Measurements from ENCODE around the gene ADAMTSL3.

ADAMTSL3 gene

DNA sequence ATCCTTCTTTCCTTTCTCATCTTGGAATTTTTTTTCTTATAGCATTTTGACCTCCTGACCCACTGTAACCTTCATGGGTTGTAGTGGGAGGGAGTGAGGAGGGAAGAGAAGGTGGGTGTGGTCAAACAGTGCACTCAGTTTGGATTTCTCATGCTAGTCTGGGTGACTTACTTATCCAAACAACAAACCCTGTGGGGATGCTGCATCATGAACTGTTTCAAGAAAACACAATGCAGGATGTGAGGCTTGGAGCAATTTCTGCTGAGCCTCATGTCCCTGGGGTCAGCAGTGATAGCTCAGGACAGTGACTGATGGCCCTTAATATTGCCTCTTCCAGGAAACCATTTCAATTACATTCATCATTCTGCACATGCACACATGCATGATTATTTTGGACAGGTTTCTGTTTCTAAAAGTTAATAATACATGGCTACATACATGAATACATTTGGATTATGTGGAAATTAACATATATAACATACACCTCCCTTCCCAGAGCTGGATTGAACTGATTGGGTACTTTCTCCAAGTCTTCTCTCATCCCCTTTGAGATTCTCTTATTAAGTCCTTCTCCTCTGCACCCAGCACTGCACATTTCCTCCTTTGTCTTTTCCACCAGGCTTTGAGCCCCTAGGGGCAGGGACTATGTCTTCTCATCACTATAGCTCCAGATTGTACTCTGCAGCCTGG lies 61.2 kb downstream of the ADAMTSL3 start:
- DNase-seq: no peak
- POLR2A ChIA-PET: no interaction called here
- CTCF ChIA-PET: no interaction called here
- H3K4me1 ChIP-seq (ENCODE audit: control extremely low read depth in 1 of 4, control insufficient read depth in 4 of 4, insufficient read depth in 4 of 4, low read length in 3 of 4): no peaks in the 10 kb centered on the region
- H3K4me3 ChIP-seq (ENCODE audit: control insufficient read depth in 1 of 7, extremely low read depth in 1 of 7, insufficient read depth in 4 of 7, low read depth in 2 of 7, low read length in 6 of 7): no peak overlapping the region
- H3K27ac ChIP-seq (ENCODE audit: insufficient read depth in 1 of 2, low read depth in 1 of 2, low read length in 2 of 2, poor library complexity in 1 of 2, severe bottlenecking in 2 of 2): no peak overlapping the region
- H3K9me3 ChIP-seq (ENCODE audit: control extremely low read depth in 1 of 5, control insufficient read depth in 4 of 5, insufficient read depth in 2 of 5, low read depth in 1 of 5, low read length in 4 of 5): no peaks in the 10 kb centered on the region
- H3K27me3 ChIP-seq (replicated peaks in 2 of 5; ENCODE audit: control insufficient read depth in 4 of 5, insufficient read depth in 5 of 5, low read length in 4 of 5): no peaks in the 10 kb centered on the region
- H3K36me3 ChIP-seq (ENCODE audit: control insufficient read depth in 4 of 4, insufficient read depth in 4 of 4, low read length in 3 of 4): no peaks in the 10 kb centered on the region

DNA sequence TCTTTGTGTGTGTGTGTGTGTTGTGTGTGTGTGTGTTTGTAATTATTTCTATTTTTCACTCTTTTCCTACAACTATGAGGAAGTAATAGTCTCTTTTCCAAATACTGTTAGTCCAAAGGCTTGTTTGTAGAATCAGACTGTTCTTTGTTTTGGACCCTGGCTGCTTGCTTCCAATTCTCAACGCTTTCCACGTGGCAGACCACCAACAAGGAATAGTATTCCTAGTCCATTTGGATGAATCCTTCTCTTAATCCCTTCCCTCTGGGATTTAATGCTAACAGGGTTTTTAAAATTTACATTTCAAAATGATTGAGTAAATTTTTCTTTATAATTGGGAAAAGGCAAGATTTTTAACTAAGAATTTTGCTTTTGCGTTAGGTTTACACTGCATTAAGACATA lies 62.7 kb downstream of the ADAMTSL3 start:
- no peak overlapping the region for H3K27ac ChIP-seq (ENCODE audit: insufficient read depth in 1 of 2, low read depth in 1 of 2, low read length in 2 of 2, poor library complexity in 1 of 2, severe bottlenecking in 2 of 2)
- H3K36me3 ChIP-seq (ENCODE audit: control insufficient read depth in 4 of 4, insufficient read depth in 4 of 4, low read length in 3 of 4): no peaks in the 10 kb centered on the region
- no CpG with 5 or more reads among the region's 3 CpGs for WGBS (ENCODE audit: insufficient coverage)
- CTCF ChIA-PET: no interaction called here
- POLR2A ChIA-PET: no interaction called here
- no peaks in the 10 kb centered on the region for H3K27me3 ChIP-seq (replicated peaks in 2 of 5; ENCODE audit: control insufficient read depth in 4 of 5, insufficient read depth in 5 of 5, low read length in 4 of 5)
- H3K4me1 ChIP-seq (ENCODE audit: control extremely low read depth in 1 of 4, control insufficient read depth in 4 of 4, insufficient read depth in 4 of 4, low read length in 3 of 4): no peaks in the 10 kb centered on the region
- H3K4me3 ChIP-seq (ENCODE audit: control insufficient read depth in 1 of 7, extremely low read depth in 1 of 7, insufficient read depth in 4 of 7, low read depth in 2 of 7, low read length in 6 of 7): no peak overlapping the region
- no peaks in the 10 kb centered on the region for H3K9me3 ChIP-seq (ENCODE audit: control extremely low read depth in 1 of 5, control insufficient read depth in 4 of 5, insufficient read depth in 2 of 5, low read depth in 1 of 5, low read length in 4 of 5)
- no peak for DNase-seq

GRCh38 chr15:83717010-83717409 lies 63.1 kb downstream of the ADAMTSL3 start:
- Histone ChIP-seq H3K9me3 (ENCODE audit: control extremely low read depth in 1 of 5, control insufficient read depth in 4 of 5, insufficient read depth in 2 of 5, low read depth in 1 of 5, low read length in 4 of 5) (no peaks in the 10 kb centered on the region), H3K4me3 (ENCODE audit: control insufficient read depth in 1 of 7, extremely low read depth in 1 of 7, insufficient read depth in 4 of 7, low read depth in 2 of 7, low read length in 6 of 7) (no peak overlapping the region), H3K27ac (ENCODE audit: insufficient read depth in 1 of 2, low read depth in 1 of 2, low read length in 2 of 2, poor library complexity in 1 of 2, severe bottlenecking in 2 of 2) (no peak overlapping the region), H3K27me3 (replicated peaks in 2 of 5; ENCODE audit: control insufficient read depth in 4 of 5, insufficient read depth in 5 of 5, low read length in 4 of 5) (no peaks in the 10 kb centered on the region), H3K36me3 (ENCODE audit: control insufficient read depth in 4 of 4, insufficient read depth in 4 of 4, low read length in 3 of 4) (no peaks in the 10 kb centered on the region), H3K4me1 (ENCODE audit: control extremely low read depth in 1 of 4, control insufficient read depth in 4 of 4, insufficient read depth in 4 of 4, low read length in 3 of 4) (no peaks in the 10 kb centered on the region)
- ChIA-PET CTCF (no interaction called here), POLR2A (no interaction called here)
- DNase-seq: no peak

DNA sequence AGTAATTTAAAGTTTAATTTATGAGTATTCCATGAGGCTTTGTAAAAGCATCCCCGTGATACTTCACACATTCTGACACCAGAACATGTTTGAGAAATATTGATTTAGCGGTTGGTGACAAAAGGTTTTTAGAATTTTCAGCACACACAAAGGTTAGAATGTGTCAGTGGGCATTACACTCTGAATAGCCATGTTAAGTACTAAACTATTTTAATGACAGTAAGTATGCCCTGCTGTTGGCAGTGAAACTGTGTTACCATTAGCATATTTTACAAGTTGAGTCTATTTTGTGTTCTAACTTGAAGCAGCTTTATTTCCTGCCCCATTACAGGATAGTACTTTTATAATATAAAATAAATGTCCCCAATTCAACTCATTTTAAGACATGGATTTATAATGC lies 66.5 kb downstream of the ADAMTSL3 start:
- Histone ChIP-seq H3K9me3 (ENCODE audit: control extremely low read depth in 1 of 5, control insufficient read depth in 4 of 5, insufficient read depth in 2 of 5, low read depth in 1 of 5, low read length in 4 of 5) (no peaks in the 10 kb centered on the region), H3K27ac (ENCODE audit: insufficient read depth in 1 of 2, low read depth in 1 of 2, low read length in 2 of 2, poor library complexity in 1 of 2, severe bottlenecking in 2 of 2) (no peak overlapping the region), H3K36me3 (ENCODE audit: control insufficient read depth in 4 of 4, insufficient read depth in 4 of 4, low read length in 3 of 4) (no peaks in the 10 kb centered on the region), H3K27me3 (replicated peaks in 2 of 5; ENCODE audit: control insufficient read depth in 4 of 5, insufficient read depth in 5 of 5, low read length in 4 of 5) (no peaks in the 10 kb centered on the region), H3K4me3 (ENCODE audit: control insufficient read depth in 1 of 7, extremely low read depth in 1 of 7, insufficient read depth in 4 of 7, low read depth in 2 of 7, low read length in 6 of 7) (no peak overlapping the region), H3K4me1 (ENCODE audit: control extremely low read depth in 1 of 4, control insufficient read depth in 4 of 4, insufficient read depth in 4 of 4, low read length in 3 of 4) (no peaks in the 10 kb centered on the region)
- ChIA-PET POLR2A (no interaction called here), CTCF (no interaction called here)
- DNase-seq: no peak
- WGBS (ENCODE audit: insufficient coverage): 100% methylated on average over 1 of the region's 2 CpGs

- H3K4me3 ChIP-seq (ENCODE audit: control insufficient read depth in 1 of 7, extremely low read depth in 1 of 7, insufficient read depth in 4 of 7, low read depth in 2 of 7, low read length in 6 of 7): no peak overlapping the region
- no peaks in the 10 kb centered on the region for H3K4me1 ChIP-seq (ENCODE audit: control extremely low read depth in 1 of 4, control insufficient read depth in 4 of 4, insufficient read depth in 4 of 4, low read length in 3 of 4)
- no peaks in the 10 kb centered on the region for H3K36me3 ChIP-seq (ENCODE audit: control insufficient read depth in 4 of 4, insufficient read depth in 4 of 4, low read length in 3 of 4)
- no peak for DNase-seq
- CTCF ChIA-PET: no interaction called here
- POLR2A ChIA-PET: no interaction called here
- H3K27ac ChIP-seq (ENCODE audit: insufficient read depth in 1 of 2, low read depth in 1 of 2, low read length in 2 of 2, poor library complexity in 1 of 2, severe bottlenecking in 2 of 2): no peak overlapping the region
- no peaks in the 10 kb centered on the region for H3K9me3 ChIP-seq (ENCODE audit: control extremely low read depth in 1 of 5, control insufficient read depth in 4 of 5, insufficient read depth in 2 of 5, low read depth in 1 of 5, low read length in 4 of 5)
- no peaks in the 10 kb centered on the region for H3K27me3 ChIP-seq (replicated peaks in 2 of 5; ENCODE audit: control insufficient read depth in 4 of 5, insufficient read depth in 5 of 5, low read length in 4 of 5)
These were observed 67.1 kb downstream of the ADAMTSL3 start for GRCh38 chr15:83721031-83721430.

GRCh38 chr15:83721981-83722380 lies 68.1 kb downstream of the ADAMTSL3 start:
- 96% methylated on average over 3 of the region's 3 CpGs for WGBS (ENCODE audit: insufficient coverage)
- H3K36me3 ChIP-seq (ENCODE audit: control insufficient read depth in 4 of 4, insufficient read depth in 4 of 4, low read length in 3 of 4): no peaks in the 10 kb centered on the region
- H3K27me3 ChIP-seq (replicated peaks in 2 of 5; ENCODE audit: control insufficient read depth in 4 of 5, insufficient read depth in 5 of 5, low read length in 4 of 5): no peaks in the 10 kb centered on the region
- DNase-seq: no peak
- no peaks in the 10 kb centered on the region for H3K4me1 ChIP-seq (ENCODE audit: control extremely low read depth in 1 of 4, control insufficient read depth in 4 of 4, insufficient read depth in 4 of 4, low read length in 3 of 4)
- H3K4me3 ChIP-seq (ENCODE audit: control insufficient read depth in 1 of 7, extremely low read depth in 1 of 7, insufficient read depth in 4 of 7, low read depth in 2 of 7, low read length in 6 of 7): no peak overlapping the region
- no peaks in the 10 kb centered on the region for H3K9me3 ChIP-seq (ENCODE audit: control extremely low read depth in 1 of 5, control insufficient read depth in 4 of 5, insufficient read depth in 2 of 5, low read depth in 1 of 5, low read length in 4 of 5)
- CTCF ChIA-PET: no interaction called here
- POLR2A ChIA-PET: no interaction called here
- H3K27ac ChIP-seq (ENCODE audit: insufficient read depth in 1 of 2, low read depth in 1 of 2, low read length in 2 of 2, poor library complexity in 1 of 2, severe bottlenecking in 2 of 2): no peak overlapping the region

GRCh38 chr15:83723216-83723615 lies 69.3 kb downstream of the ADAMTSL3 start:
- CTCF ChIA-PET: no interaction called here
- POLR2A ChIA-PET: no interaction called here
- WGBS (ENCODE audit: insufficient coverage): no CpG with 5 or more reads among the region's 1 CpG

More at GRCh38 chr15:83723216-83723615, 69.3 kb downstream of the ADAMTSL3 start:
- no peaks in the 10 kb centered on the region for H3K27me3 ChIP-seq (replicated peaks in 2 of 5; ENCODE audit: control insufficient read depth in 4 of 5, insufficient read depth in 5 of 5, low read length in 4 of 5)
- H3K36me3 ChIP-seq (ENCODE audit: control insufficient read depth in 4 of 4, insufficient read depth in 4 of 4, low read length in 3 of 4): no peaks in the 10 kb centered on the region
- DNase-seq: no peak
- no peak overlapping the region for H3K4me3 ChIP-seq (ENCODE audit: control insufficient read depth in 1 of 7, extremely low read depth in 1 of 7, insufficient read depth in 4 of 7, low read depth in 2 of 7, low read length in 6 of 7)
- no peak overlapping the region for H3K27ac ChIP-seq (ENCODE audit: insufficient read depth in 1 of 2, low read depth in 1 of 2, low read length in 2 of 2, poor library complexity in 1 of 2, severe bottlenecking in 2 of 2)
- H3K9me3 ChIP-seq (ENCODE audit: control extremely low read depth in 1 of 5, control insufficient read depth in 4 of 5, insufficient read depth in 2 of 5, low read depth in 1 of 5, low read length in 4 of 5): no peaks in the 10 kb centered on the region
- H3K4me1 ChIP-seq (ENCODE audit: control extremely low read depth in 1 of 4, control insufficient read depth in 4 of 4, insufficient read depth in 4 of 4, low read length in 3 of 4): no peaks in the 10 kb centered on the region

All from common myeloid progenitor, CD34-positive (primary cell).